GM19240 (cell line): ENCODE measurements around the gene DPP7.

ENCODE experiments used
- DNase-seq: peaks from one replicate; pipeline ENCODE4 v3.0.0; 2011; ENCODE audit warnings: low spot score; ENCODE audit not compliant: insufficient read length

Gene DPP7

DNA sequence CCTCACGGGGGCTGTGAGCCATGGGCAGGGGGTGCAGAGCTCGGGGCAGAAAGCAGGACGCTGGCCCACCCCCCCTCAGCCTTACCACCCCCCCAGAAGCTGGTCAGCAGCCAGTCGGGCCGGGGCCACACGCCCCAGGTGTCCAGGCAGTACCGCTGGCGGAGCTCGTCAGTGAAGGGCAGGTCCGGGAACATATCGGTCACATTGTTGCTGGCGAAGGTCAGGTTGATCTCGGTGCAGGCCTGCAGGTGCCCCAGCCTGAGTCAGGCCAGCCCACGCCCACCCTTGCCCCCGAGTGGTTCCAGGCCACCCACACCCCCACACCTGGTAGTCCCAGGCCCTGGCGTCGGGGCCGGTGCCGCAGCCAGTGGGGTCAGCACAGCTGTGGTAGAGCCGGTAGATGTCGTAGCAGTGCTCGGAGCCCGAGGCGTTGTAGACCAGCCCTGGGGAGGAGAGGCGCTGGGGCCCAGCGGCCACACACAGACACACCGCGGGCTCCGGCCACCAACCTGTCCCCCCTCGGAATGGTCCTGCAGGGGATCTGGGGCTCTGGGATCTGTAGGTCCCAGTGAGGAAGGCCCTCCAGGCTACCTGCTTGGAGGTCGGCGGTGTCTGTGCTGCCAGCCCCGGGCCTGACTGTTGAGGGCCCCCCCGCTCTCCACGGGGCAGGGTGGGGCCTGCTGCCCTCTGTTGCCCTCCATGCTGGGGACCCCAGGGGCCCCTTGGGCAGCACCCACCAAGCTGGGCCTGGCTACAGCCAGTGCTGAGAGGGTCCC lies 2.6 kb downstream of the DPP7 start:
- DNase-seq: no peak

DNA sequence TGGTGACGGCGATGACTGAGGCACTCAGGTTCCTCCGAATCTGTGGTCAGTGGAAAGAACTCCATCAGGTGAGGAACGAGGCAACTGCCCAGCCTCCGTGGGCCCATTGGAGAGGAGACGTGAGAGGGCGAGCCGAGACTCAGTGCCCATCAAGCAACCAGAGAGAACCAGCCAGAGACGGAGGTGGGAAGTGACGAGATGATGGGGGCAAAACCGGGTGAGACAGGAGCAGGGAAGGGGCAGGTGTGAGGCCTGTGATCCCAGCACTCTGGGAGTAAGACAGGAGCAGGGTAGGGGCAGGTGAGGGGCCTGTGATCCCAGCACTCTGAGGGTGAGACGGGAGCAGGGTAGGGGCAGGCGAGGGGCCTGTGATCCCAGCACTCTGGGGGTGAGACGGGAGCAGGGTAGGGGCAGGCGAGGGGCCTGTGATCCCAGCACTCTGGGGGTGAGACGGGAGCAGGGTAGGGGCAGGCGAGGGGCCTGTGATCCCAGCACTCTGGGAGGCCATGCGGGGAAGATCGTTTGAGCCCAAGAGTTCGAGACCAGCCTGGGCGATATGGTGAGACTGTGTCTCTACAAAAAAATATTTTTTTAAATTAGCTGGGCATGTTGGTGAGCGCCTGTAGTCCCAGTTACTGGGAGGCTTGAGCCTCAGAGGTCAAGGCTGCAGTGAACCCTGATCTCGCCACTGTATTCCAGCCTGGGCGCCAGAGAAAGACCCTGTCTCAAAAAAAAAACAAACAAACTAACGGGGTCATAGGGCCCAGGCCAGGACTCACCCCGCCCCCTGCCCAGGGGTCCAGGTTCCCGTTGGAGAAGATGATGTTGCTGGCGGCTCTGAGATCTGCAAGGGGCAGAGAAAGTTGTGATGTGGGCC lies 3.4 kb downstream of the DPP7 start:
- no peak for DNase-seq

DNA sequence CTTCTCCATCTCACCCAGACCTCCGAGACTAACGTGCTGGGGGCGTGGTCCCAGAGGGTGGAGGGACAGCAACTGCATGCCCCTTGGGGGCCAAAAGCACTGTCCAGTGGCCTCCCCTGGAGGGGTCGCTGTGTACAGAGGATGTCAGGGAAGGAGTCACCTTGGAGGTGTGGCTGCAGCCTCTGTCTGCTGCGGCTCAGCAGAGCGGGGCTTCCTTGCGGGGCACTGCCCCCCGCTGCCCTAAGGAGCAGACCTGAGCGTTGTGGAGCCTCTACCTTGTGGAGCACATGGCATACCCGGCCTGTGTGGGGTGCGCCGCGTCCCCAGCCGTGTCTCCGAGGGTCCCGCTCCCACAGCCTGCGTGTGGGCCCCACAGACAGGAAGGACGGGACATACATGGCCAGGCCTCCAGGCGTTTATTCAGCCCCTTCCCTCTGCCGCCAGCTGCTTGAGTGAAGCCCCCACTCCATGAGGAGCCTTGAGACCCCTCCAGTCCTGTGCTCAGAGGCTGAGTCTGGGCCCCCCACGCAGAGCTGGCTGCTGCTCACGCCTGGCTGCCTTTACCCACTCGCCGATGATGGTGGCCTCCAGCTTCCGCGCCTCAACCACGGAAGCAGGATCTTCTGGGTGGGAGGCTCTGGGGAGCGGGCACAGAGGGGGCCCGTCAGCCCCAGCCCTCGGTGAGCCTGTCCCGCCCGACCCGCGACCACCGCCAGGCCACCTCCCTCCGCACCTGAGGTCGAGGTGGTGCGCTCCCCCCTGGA lies 4.2 kb downstream of the DPP7 start:
- no peak for DNase-seq

DNA sequence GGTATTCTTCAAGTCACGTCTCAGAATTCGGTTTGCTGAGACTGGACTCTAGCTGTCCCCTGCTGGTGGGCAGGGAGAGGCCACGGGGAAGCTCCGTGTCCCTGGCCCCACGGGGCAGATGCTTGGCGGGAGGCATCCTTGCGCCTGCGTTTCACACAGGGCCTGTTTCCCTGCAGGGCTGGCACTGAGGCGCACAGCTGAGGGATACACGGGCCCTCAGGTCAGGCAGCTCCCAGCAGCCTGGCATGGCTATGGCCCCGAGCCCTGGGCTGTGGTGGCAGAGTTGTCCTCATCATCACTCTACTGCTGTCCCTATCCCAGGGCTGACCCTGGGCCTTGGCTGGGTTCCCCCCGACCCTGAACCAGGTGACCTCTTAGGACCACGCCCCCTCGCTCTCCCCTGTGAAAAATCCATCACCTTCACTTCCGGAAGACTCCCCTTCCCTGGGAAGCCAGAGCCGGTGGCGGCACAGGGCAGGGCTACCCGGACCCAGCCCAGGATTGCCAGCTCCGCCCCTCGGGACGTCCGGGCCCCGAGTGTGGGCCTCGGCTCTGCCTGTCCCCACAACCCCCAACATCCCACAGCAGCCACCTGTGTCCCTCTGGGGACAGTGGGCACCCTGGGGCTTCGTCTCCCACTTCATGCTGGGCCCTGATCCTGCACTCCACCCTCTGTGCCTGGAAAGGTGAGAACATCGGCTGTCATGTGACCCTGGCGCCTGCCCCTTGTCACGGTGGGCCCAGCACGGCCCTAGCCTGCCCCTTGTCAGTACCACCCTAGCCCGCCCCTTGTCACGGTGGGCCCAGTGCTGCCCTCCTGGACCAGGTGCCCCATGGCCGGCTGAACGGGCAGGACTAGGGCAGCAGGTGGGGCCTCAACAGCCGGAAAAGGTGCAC lies 5.0 kb downstream of the DPP7 start:
- DNase-seq: no peak

DNA sequence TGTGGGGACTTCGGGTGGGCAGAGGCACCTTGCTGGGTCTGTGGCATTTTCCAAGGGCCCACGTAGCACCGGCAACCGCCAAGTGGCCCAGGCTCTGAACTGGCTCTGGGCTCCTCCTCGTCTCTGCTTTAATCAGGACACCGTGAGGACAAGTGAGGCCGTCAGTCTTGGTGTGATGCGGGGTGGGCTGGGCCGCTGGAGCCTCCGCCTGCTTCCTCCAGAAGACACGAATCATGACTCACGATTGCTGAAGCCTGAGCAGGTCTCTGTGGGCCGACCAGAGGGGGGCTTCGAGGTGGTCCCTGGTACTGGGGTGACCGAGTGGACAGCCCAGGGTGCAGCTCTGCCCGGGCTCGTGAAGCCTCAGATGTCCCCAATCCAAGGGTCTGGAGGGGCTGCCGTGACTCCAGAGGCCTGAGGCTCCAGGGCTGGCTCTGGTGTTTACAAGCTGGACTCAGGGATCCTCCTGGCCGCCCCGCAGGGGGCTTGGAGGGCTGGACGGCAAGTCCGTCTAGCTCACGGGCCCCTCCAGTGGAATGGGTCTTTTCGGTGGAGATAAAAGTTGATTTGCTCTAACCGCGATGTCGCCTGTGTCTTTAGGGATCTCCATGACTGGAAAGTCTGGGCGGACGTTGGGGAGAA lies 5.8 kb downstream of the DPP7 start:
- DNase-seq: no peak

DNA sequence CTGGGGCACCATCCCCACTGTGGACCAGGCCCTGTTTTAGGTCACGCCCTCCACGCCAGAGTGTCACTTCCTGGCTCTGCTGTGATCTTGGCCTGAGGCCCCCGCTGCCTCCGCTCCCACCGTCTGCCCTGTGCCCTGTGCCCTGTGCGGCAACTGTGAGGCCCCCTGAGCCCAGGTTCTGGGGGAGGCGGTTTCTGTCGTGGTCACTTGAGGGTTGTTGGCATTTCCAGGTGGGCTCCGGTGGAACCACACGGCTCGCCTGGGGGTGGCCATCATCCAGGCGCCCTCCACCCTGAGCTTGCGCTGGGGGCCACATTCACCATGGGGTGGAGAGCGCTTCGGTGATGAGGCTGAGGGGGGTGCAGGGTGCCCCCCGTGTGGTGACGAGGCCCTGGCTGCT lies 6.6 kb downstream of the DPP7 start:
- no peak for DNase-seq

DNA sequence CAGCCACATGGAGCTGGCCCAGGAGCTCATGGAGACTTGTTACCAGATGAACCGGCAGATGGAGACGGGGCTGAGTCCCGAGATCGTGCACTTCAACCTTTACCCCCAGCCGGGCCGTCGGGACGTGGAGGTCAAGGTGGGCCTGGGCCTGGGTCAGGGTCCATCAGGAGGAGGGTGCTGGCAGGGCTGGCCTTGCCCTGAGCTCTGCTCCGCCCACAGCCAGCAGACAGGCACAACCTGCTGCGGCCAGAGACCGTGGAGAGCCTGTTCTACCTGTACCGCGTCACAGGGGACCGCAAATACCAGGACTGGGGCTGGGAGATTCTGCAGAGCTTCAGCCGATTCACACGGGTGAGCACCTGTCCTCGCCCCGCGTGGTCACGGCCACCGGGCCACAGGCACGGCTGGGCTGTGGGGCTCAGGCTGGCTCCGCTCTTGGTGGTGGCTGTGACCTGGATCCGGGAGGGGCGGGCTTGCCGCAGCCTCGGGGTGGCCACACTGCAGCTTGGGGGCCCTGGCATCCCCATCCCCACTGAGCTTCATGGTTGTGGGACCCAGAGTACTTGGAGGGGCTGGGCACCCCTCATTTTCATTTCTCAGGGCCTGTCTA lies 7.1 kb downstream of the DPP7 start:
- DNase-seq: no peak

DNA sequence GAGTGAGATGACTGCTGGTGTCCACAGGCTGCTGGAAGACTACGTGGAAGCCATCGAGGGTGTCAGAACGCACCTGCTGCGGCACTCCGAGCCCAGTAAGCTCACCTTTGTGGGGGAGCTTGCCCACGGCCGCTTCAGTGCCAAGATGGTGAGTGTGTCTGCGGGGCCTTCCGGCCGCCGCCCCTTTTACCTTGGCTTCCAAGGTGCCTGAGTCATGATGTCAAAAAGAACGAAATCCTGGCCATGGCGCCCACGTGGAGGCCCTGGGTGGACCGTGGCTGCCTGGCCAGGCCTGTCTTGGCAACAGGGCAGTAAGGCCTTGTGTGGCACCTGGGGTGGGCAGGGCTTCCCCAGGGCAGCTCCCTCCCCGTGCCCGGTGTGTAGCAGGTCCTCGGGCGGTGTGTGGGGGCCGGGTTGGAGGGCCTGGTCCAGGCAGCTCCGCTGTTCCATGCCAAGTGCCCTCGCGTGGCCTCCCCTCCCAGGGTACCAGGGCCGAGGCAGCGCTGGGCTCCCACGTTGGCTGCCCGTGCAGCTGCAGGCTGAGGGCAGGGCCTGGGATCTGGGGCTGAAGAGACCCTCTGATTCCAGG lies 7.8 kb downstream of the DPP7 start:
- no peak for DNase-seq

DNA sequence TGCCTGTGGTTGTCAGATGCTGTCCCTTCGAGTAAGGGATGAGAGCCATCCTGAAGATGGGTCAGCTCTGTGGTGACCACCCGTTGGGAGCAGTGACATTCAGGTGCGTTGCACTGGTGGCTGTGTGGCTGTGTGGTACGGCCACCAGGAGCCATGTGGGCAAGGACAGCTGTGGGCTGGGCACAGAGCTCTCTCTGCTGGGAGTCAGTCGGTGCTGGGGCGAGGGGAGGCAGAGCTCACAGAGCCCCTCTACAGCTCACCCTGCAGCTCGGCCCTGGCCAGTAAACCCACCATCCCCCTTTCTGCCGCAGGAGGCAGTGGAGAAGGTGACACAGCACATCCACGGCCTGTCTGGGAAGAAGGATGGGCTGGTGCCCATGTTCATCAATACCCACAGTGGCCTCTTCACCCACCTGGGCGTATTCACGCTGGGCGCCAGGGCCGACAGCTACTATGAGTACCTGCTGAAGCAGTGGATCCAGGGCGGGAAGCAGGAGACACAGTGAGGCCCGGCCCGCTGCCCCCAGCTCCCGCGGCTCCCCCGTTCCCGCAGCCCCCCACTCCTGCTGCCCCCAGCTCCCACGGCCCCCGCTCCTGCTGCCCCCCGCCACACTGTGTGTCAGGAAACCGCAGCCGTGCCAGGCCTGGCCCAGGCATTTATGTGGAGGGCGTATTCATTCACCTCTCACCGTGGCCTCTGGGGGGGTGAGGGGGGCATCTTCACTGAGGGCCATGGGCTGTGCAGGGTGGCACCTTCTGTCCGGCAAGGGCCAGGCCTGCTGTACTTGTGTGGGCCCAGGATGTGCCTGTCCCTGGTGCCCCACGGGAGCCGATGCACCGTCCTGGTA lies 8.5 kb downstream of the DPP7 start:
- DNase-seq: no peak

DNA sequence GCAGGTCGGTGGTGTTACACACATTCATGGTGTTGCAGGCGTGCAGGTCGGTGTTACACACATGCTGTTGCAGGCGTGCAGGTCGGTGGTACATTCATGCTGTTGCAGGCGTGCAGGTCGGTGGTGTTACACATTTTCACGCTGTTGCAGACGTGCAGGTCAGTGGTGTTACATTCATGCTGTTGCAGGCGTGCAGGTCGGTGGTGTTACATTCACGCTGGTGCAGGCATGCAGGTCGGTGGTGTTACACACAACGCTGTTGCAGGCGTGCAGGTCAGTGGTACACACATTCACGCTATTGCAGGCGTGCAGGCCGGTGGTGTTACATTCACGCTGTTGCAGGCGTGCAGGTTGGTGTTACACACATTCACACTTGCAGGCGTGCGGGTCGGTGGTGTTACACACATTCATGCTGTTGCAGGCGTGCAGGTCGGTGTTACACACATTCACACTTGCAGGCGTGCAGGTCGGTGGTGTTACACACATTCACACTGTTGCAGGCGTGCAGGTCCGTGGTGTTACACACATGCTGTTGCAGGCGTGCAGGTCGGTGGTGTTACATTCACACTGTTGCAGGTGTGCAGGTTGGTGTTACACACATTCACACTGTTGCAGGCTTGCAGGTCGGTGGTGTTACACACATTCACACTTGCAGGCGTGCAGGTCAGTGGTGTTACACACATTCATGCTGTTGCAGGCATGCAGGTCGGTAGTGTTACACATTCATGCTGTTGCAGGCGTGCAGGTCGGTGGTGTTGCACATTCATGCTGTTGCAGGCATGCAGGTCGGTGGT lies 11.1 kb downstream of the DPP7 start:
- DNase-seq: no peak

DNA sequence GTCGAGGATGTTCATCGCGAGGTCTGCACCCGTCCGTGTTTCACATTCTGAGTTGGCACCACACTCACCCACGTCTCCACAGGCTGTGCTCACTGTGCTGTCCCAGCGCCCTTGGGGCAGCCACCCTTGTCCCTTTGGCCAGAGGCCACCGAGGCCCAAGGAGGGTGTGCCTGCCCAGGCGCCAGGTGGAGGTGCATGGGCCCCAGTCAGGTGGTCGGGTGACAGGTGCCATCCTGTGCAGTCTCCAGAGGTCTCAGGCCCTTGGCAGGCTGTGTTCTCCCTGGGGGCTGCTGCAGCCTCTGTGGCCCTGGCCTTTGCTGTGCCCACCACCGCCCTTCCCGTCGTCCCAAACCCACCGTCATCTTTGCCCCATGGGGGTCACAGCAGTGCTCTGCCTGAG lies 15.3 kb downstream of the DPP7 start:
- no peak for DNase-seq

DNA sequence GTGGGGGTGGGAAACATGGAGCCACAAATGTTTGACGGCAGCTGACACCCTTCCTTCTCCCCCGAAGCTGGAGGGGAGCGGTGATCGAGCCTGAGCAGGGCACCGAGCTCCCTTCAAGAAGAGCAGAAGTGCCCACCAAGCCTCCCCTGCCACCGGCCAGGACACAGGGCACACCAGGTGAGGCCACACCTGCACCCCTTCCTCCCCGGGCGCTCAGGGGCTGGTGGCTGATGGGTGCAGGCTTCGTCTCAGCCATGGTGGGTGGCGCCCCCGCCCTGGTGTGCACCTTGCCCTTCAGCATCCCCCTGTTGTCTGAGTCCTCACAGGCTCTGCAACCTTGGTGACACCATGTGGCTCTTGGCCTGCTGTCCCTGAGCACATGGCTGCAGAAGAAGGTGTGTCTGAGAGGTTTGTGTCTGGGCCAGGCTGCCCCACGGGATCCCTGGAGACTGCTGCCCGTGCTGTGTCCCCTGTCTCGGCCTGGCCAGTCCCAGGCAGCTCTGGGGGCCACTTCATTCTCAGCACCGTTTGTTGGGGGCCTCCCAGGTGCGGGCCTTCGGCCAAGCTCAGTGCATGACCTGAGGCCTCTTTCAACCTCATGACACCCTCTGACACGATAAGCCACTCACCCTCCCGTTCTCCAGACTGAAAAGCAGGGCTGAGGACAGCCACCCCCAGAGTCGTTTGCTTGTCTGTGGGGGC lies 16.6 kb downstream of the DPP7 start:
- DNase-seq: no peak

DNA sequence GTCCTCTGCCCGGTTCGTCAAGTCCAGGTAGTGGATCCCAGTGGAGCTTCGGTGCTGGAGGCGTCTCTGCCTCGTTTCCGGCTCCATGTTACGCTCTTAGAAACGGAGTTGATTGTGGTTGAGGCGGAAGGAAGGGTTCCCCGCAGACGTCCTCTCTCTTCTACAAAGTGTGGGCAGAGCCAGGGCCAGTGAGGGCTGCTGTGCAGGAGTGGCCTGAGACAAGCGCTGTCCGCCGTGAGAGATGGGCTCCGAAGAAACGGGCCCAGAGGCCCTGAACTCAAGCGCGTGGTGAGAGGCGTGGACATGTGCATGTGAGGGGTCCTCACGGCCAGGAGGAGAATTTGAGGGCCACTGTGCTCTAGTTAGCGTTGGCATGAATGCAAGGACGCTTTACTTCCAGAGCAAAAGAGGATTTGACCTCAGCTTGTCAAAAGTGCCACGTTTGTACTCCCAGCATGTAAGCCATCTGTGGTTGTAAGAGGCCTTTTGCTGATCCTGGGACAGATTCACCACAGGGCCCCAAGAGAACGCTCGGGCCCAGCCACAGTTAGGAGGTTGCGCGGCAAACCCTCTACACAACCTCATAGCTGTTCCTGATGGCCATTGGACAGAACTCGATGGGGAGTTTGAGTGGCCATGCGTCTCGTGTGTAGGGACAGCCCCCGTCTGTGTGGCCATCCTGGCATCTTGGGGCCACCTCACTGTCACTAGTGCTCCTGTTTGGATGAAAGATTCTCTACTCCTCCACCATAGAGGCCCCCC lies 17.6 kb downstream of the DPP7 start:
- no peak for DNase-seq

DNA sequence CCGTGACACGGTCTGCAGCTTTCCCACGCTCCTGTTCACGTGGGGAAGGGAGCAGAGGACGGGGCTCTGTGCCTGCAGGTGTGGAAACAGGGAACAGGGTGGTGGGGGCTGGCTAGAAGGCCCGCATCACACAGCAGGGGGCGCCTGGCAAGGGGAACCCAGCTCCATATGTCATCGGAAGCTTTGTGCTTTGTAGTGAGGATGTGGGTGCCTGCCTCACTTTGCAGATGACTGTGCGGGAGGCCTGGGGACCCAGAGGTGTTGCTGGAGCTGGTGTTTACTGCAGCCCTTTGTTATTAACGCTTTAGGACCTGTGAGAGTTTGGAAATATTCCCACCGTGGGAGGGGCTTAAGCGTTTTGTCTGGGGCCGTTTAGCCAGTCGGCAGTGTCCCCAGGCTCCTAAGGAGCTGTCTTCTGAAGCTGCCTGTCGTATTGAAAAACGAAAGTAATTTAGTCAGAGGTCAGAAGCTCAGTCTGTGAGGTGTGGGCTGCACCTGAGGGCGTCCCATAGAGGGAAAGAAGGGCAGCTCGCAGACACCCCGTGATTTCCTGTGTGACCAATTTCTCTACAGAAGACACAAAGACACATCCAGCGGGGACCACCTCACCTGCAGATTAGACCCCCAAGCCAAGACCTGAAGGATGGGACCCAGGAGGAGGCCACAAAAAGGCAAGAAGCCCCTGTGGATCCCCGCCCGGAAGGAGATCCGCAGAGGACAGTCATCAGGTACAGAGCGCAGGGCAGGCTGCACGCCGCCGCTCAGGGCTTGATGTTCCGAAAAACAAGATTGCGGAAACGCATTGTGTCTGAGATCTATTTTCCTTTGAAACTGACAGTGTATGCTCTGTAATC lies 18.6 kb downstream of the DPP7 start:
- DNase-seq: peak; percentile 58

DNA sequence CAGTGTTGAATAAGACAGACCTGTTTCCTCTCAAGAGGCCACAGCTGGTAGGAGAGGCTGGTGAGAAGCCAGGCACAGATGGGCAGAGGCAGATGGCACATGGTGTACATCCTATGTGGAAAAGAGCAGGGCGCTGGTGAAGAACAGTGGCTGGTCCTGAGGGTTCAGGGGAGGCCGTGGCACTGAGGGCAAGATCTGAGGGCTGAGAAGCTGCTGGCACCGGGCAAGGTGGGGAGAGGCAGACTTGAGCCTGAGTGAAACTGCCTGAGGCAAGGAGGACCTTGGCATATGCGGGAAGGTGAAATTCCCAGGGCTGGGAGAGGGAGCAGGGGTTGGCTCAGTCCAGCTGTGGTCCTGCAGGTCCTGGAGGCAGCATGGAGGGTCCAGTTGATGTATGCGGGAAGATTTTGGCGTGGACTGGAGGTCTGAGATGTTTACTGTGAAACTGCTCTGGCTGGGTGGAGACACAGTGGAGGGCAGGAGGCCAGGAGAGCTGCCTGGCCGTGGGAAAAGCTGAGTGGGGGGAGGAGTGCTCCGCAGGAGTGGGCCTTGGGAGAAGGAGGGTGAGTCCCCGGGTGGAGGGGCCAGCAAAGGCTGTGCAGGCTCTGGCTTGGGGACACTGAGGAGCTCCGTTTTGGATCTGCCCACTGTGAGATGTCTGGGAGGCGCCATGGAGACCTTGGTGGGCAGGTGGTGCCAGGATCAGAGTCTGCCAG lies 25.1 kb downstream of the DPP7 start:
- no peak for DNase-seq
